HEK293 (cell line): ENCODE results near the gene UBALD1.

Source experiments
- EGR2 ChIP-seq: fragments of 450-650 bp; formaldehyde crosslinking; IDR thresholded peaks from 2 replicates; pipeline ENCODE4 v1.5.1; 2016; ENCODE audit warnings: low read depth, missing biosample characterization, missing genetic modification characterization
- FEZF1 ChIP-seq: fragments of 450-650 bp; formaldehyde crosslinking; IDR thresholded peaks from 2 replicates; pipeline ENCODE4 v1.5.1; 2016; ENCODE audit warnings: missing biosample characterization, missing genetic modification characterization
- HOXC10 ChIP-seq: sonication (generic); formaldehyde crosslinking; IDR thresholded peaks from 2 replicates; pipeline ENCODE4 v1.8.1; 2023; ENCODE audit warnings: mild to moderate bottlenecking, missing genetic modification reagents
- KLF10 ChIP-seq: fragments of 450-650 bp; IDR thresholded peaks from 2 replicates; pipeline ENCODE4 v1.5.1; 2018; ENCODE audit warnings: missing biosample characterization, mild to moderate bottlenecking, missing genetic modification characterization
- KLF9 ChIP-seq: fragments of 450-650 bp; formaldehyde crosslinking; IDR thresholded peaks from 2 replicates; pipeline ENCODE4 v1.5.1; 2016; ENCODE audit warnings: missing biosample characterization, missing genetic modification characterization, low read depth
- SALL2 ChIP-seq: fragments of 450-650 bp; formaldehyde crosslinking; IDR thresholded peaks from 2 replicates; pipeline ENCODE4 v1.5.0; 2017; ENCODE audit warnings: missing biosample characterization, mild to moderate bottlenecking, missing genetic modification characterization, borderline replicate concordance
- SCRT1 ChIP-seq: fragments of 450-650 bp; formaldehyde crosslinking; IDR thresholded peaks from 2 replicates; pipeline ENCODE4 v1.5.1; 2016; ENCODE audit warnings: missing biosample characterization, missing genetic modification characterization, borderline replicate concordance
- SP3 ChIP-seq: fragments of 450-650 bp; formaldehyde crosslinking; IDR thresholded peaks from 2 replicates; pipeline ENCODE4 v1.5.1; 2016; ENCODE audit warnings: missing biosample characterization, missing genetic modification characterization
- SP7 ChIP-seq: fragments of 450-650 bp; formaldehyde crosslinking; IDR thresholded peaks from 2 replicates; pipeline ENCODE4 v1.5.1; 2016; ENCODE audit warnings: missing biosample characterization, missing genetic modification characterization
- TCF7L2 ChIP-seq: IDR thresholded peaks from 2 replicates; pipeline ENCODE4 v1.6.1; 2011; ENCODE audit warnings: low read depth, mild to moderate bottlenecking, inconsistent platforms, low read length, moderate library complexity, borderline replicate concordance
- ZBTB20 ChIP-seq: fragments of 450-650 bp; formaldehyde crosslinking; IDR thresholded peaks from 2 replicates; pipeline ENCODE4 v1.5.1; 2016; ENCODE audit warnings: missing biosample characterization, missing genetic modification characterization
- ZBTB21 ChIP-seq: fragments of 450-650 bp; formaldehyde crosslinking; IDR thresholded peaks from 2 replicates; pipeline ENCODE4 v1.5.1; 2017; ENCODE audit warnings: missing biosample characterization, missing genetic modification characterization
- ZBTB8A ChIP-seq: fragments of 450-650 bp; formaldehyde crosslinking; IDR thresholded peaks from 2 replicates; pipeline ENCODE4 v1.5.1; 2016; ENCODE audit warnings: missing biosample characterization, missing genetic modification characterization
- ZNF138 ChIP-seq: fragments of 450-650 bp; formaldehyde crosslinking; IDR thresholded peaks from 2 replicates; pipeline ENCODE4 v1.5.1; 2016; ENCODE audit warnings: missing biosample characterization, missing genetic modification characterization, borderline replicate concordance
- ZNF202 ChIP-seq: fragments of 450-650 bp; formaldehyde crosslinking; IDR thresholded peaks from 2 replicates; pipeline ENCODE4 v1.5.1; 2016; ENCODE audit warnings: missing biosample characterization, missing genetic modification characterization, borderline replicate concordance
- ZNF223 ChIP-seq: fragments of 450-650 bp; formaldehyde crosslinking; IDR thresholded peaks from 2 replicates; pipeline ENCODE4 v1.5.1; 2016; ENCODE audit warnings: missing biosample characterization, missing genetic modification characterization
- ZNF366 ChIP-seq: fragments of 450-650 bp; formaldehyde crosslinking; conservative IDR thresholded peaks from 2 replicates; pipeline ENCODE4 v1.5.1; 2016; ENCODE audit warnings: missing biosample characterization, missing genetic modification characterization
- ZNF416 ChIP-seq: fragments of 450-650 bp; formaldehyde crosslinking; IDR thresholded peaks from 2 replicates; pipeline ENCODE4 v1.5.1; 2016; ENCODE audit warnings: missing biosample characterization, missing genetic modification characterization
- ZNF501 ChIP-seq: fragments of 450-650 bp; formaldehyde crosslinking; IDR thresholded peaks from 2 replicates; pipeline ENCODE4 v1.5.1; 2016; ENCODE audit warnings: missing biosample characterization, missing genetic modification characterization
- ZNF510 ChIP-seq: fragments of 450-650 bp; formaldehyde crosslinking; IDR thresholded peaks from 2 replicates; pipeline ENCODE4 v1.5.1; 2018; ENCODE audit warnings: mild to moderate bottlenecking, missing genetic modification characterization, missing biosample characterization; ENCODE audit not compliant: insufficient replicate concordance
- ZNF514 ChIP-seq: fragments of 450-650 bp; formaldehyde crosslinking; IDR thresholded peaks from 2 replicates; pipeline ENCODE4 v1.5.1; 2016; ENCODE audit warnings: missing biosample characterization, missing genetic modification characterization
- ZNF544 ChIP-seq: fragments of 450-650 bp; formaldehyde crosslinking; IDR thresholded peaks from 2 replicates; pipeline ENCODE4 v1.5.0; 2017; ENCODE audit warnings: missing biosample characterization, missing genetic modification characterization
- ZNF558 ChIP-seq: fragments of 450-650 bp; formaldehyde crosslinking; IDR thresholded peaks from 2 replicates; pipeline ENCODE4 v1.5.1; 2016; ENCODE audit warnings: missing biosample characterization, missing genetic modification characterization
- ZNF561 ChIP-seq: fragments of 450-650 bp; IDR thresholded peaks from 2 replicates; pipeline ENCODE4 v1.5.1; 2018; ENCODE audit warnings: missing biosample characterization, missing genetic modification characterization, borderline replicate concordance
- ZNF621 ChIP-seq: fragments of 450-650 bp; formaldehyde crosslinking; IDR thresholded peaks from 2 replicates; pipeline ENCODE4 v1.5.1; 2017; ENCODE audit warnings: missing biosample characterization, missing genetic modification characterization
- ZNF660 ChIP-seq: fragments of 450-650 bp; IDR thresholded peaks from 2 replicates; pipeline ENCODE4 v1.5.1; 2018; ENCODE audit warnings: missing biosample characterization, mild to moderate bottlenecking, missing genetic modification characterization
- ZNF791 ChIP-seq: fragments of 450-650 bp; formaldehyde crosslinking; IDR thresholded peaks from 2 replicates; pipeline ENCODE4 v1.5.1; 2016; ENCODE audit warnings: missing biosample characterization, missing genetic modification characterization
- ZNF792 ChIP-seq: fragments of 450-650 bp; formaldehyde crosslinking; IDR thresholded peaks from 2 replicates; pipeline ENCODE4 v1.5.1; 2016; ENCODE audit warnings: missing biosample characterization, missing genetic modification characterization
- ZNF830 ChIP-seq: fragments of 450-650 bp; IDR thresholded peaks from 2 replicates; pipeline ENCODE4 v1.5.0; 2018; ENCODE audit warnings: missing biosample characterization, missing genetic modification characterization, low read depth, mild to moderate bottlenecking, moderate library complexity
- ZNF837 ChIP-seq: fragments of 450-650 bp; formaldehyde crosslinking; IDR thresholded peaks from 2 replicates; pipeline ENCODE4 v1.5.1; 2016; ENCODE audit warnings: missing biosample characterization, missing genetic modification characterization
- ZNF843 ChIP-seq: fragments of 450-650 bp; formaldehyde crosslinking; IDR thresholded peaks from 2 replicates; pipeline ENCODE4 v1.5.1; 2016; ENCODE audit warnings: missing biosample characterization, missing genetic modification characterization
- TF ChIP-seq, protein P1 (sequence below): fragments of 450-650 bp; formaldehyde crosslinking; IDR thresholded peaks from 2 replicates; pipeline ENCODE4 v1.5.1; 2016; ENCODE audit warnings: missing biosample characterization, missing genetic modification characterization
- TF ChIP-seq, protein P2 (sequence below): fragments of 450-650 bp; formaldehyde crosslinking; IDR thresholded peaks from 2 replicates; pipeline ENCODE4 v1.5.1; 2016; ENCODE audit warnings: missing biosample characterization, missing genetic modification characterization
- TF ChIP-seq, protein P3 (sequence below): fragments of 450-650 bp; formaldehyde crosslinking; IDR thresholded peaks from 2 replicates; pipeline ENCODE4 v1.5.1; 2016; ENCODE audit warnings: missing biosample characterization, missing genetic modification characterization

The UBALD1 gene

DNA sequence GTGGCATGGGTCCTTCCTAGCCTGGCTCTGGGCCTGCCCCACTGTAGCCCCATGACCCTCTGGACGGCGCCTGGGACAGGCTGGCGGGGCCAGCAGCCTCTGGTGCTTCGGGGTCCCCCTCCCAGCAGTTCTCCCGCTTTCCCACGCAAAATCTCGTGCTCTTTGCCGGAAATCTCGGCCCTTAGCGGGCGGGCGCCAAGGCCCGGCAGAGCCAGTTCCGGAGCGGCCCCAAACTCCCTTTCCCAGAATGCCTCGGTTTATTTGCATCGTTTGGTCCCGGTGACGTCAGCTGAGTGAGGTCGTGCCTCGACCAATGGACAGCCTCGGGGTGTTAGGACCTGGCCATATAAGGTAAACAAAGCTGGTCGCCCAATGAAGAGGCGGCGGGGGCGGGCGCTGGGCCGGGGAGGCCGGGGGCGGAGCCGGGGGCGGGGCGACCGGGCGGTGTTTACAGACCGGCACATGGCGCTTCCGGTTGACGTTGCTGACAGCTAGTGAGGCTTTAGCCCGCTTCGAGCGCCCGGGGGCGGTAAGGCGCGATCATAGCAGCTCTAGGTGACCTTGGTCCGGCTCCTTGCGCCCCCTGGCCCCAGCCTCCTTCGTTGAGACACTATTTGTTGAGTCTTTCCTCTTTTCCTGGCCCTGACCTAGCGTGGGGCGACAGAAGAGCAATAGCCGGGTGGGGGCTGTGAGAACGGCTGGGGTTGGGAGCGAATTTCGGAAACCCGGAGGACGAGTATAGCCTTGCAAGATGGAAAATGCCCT, 1.5 kb upstream of the UBALD1 start (continued):
- TF ChIP-seq ZNF366 (tag by site-specific recombination) (no peak), FEZF1 (no peak), ZBTB20 (tag by site-specific recombination) (peak; percentile 91), ZNF544 (tag by site-specific recombination) (no peak), ZBTB8A (tag by site-specific recombination) (peak; percentile 99), KLF10 (tag by site-specific recombination) (no peak; the same call in 1 of the 2 replicates), SALL2 (tag by site-specific recombination) (no peak), SP3 (peak; percentile 90), ZNF561 (tag by site-specific recombination) (0 out of 2 replicates have a peak, but pooled peaks have one; percentile 19), ZNF830 (no peak), SP7 (tag by site-specific recombination) (0 out of 2 replicates have a peak, but pooled peaks have one; percentile 12), ZNF558 (tag by site-specific recombination) (peak; percentile 9; the same call in 1 of the 2 replicates), HOXC10 (CRISPR knock-in tag) (no peak), ZNF223 (tag by site-specific recombination) (no peak), ZNF792 (tag by site-specific recombination) (no peak), ZNF660 (tag by site-specific recombination) (peak; percentile 79; the same call in 1 of the 2 replicates), ZNF138 (tag by site-specific recombination) (no peak), ZBTB21 (peak; percentile 75; the same call in 1 of the 2 replicates), TCF7L2 (no peak), ZNF501 (tag by site-specific recombination) (no peak), ZNF416 (tag by site-specific recombination) (no peak), ZNF791 (tag by site-specific recombination) (no peak), KLF9 (peak; percentile 22; the same call in 1 of the 2 replicates), EGR2 (tag by site-specific recombination) (peak; percentile 29; the same call in 1 of the 2 replicates), ZNF621 (tag by site-specific recombination) (no peak), ZNF202 (tag by site-specific recombination) (no peak), ZNF514 (no peak), ZNF837 (tag by site-specific recombination) (no peak), ZNF843 (tag by site-specific recombination) (no peak), ZNF510 (tag by site-specific recombination) (no peak), SCRT1 (tag by site-specific recombination) (no peak)
- TF ChIP-seq, protein P1, sequence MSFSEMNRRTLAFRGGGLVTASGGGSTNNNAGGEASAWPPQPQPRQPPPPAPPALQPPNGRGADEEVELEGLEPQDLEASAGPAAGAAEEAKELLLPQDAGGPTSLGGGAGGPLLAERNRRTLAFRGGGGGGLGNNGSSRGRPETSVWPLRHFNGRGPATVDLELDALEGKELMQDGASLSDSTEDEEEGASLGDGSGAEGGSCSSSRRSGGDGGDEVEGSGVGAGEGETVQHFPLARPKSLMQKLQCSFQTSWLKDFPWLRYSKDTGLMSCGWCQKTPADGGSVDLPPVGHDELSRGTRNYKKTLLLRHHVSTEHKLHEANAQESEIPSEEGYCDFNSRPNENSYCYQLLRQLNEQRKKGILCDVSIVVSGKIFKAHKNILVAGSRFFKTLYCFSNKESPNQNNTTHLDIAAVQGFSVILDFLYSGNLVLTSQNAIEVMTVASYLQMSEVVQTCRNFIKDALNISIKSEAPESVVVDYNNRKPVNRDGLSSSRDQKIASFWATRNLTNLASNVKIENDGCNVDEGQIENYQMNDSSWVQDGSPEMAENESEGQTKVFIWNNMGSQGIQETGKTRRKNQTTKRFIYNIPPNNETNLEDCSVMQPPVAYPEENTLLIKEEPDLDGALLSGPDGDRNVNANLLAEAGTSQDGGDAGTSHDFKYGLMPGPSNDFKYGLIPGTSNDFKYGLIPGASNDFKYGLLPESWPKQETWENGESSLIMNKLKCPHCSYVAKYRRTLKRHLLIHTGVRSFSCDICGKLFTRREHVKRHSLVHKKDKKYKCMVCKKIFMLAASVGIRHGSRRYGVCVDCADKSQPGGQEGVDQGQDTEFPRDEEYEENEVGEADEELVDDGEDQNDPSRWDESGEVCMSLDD (tag by site-specific recombination), result peak; percentile 50; the same call in 1 of the 2 replicates
- TF ChIP-seq, protein P2, sequence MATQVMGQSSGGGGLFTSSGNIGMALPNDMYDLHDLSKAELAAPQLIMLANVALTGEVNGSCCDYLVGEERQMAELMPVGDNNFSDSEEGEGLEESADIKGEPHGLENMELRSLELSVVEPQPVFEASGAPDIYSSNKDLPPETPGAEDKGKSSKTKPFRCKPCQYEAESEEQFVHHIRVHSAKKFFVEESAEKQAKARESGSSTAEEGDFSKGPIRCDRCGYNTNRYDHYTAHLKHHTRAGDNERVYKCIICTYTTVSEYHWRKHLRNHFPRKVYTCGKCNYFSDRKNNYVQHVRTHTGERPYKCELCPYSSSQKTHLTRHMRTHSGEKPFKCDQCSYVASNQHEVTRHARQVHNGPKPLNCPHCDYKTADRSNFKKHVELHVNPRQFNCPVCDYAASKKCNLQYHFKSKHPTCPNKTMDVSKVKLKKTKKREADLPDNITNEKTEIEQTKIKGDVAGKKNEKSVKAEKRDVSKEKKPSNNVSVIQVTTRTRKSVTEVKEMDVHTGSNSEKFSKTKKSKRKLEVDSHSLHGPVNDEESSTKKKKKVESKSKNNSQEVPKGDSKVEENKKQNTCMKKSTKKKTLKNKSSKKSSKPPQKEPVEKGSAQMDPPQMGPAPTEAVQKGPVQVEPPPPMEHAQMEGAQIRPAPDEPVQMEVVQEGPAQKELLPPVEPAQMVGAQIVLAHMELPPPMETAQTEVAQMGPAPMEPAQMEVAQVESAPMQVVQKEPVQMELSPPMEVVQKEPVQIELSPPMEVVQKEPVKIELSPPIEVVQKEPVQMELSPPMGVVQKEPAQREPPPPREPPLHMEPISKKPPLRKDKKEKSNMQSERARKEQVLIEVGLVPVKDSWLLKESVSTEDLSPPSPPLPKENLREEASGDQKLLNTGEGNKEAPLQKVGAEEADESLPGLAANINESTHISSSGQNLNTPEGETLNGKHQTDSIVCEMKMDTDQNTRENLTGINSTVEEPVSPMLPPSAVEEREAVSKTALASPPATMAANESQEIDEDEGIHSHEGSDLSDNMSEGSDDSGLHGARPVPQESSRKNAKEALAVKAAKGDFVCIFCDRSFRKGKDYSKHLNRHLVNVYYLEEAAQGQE, result no peak
- TF ChIP-seq, protein P3, sequence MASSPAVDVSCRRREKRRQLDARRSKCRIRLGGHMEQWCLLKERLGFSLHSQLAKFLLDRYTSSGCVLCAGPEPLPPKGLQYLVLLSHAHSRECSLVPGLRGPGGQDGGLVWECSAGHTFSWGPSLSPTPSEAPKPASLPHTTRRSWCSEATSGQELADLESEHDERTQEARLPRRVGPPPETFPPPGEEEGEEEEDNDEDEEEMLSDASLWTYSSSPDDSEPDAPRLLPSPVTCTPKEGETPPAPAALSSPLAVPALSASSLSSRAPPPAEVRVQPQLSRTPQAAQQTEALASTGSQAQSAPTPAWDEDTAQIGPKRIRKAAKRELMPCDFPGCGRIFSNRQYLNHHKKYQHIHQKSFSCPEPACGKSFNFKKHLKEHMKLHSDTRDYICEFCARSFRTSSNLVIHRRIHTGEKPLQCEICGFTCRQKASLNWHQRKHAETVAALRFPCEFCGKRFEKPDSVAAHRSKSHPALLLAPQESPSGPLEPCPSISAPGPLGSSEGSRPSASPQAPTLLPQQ (tag by site-specific recombination), result no peak; the same call in 1 of the 2 replicates
